ENCODE data around the gene CHTF18.
A peak's percentile ranks its signal among the peaks of the same experiment; 100 is the strongest.
"Not testable (repeated sequence)": the region's sequence is repeated elsewhere in the genome, so short reads cannot be mapped to it uniquely, and the experiment has no call there.

CHTF18 gene

DNA sequence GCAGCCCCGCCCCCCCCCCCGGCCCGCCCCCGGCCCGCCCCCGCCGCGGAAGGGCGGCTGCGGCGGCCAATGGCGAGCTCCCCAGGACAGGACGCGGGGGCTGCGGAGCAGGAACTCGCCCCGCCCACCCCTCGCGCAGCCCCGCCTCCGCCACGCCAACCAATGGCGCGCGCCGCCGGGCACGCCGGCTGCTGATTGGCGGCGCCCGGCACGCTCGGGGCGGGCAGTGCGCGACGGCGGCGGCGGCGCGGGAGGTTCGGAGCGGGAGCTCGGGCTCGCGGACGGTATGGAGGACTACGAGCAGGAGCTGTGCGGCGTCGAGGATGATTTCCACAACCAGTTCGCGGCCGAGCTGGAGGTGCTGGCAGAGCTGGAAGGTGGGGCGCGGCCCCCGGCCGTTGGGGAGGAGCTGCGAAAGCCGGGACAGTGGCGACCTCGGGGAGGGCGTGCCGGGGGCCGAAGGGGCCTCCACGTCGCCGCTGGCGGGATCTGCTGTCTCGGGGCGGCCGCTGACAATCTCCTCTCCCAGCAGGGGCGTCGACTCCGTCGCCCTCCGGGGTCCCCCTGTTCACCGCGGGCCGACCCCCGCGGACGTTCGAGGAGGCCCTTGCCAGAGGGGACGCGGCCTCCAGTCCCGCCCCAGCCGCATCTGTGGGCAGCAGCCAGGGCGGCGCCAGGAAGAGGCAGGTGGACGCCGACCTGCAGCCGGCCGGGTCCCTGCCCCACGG is at the start of gene CHTF18:
TSS of gene CHTF18 (plus strand) at position 222 of the 728 bp plus-strand sequence. CDS start at position 287, 65 bp downstream.
- DNase-seq, result peak; percentile 70

DNA sequence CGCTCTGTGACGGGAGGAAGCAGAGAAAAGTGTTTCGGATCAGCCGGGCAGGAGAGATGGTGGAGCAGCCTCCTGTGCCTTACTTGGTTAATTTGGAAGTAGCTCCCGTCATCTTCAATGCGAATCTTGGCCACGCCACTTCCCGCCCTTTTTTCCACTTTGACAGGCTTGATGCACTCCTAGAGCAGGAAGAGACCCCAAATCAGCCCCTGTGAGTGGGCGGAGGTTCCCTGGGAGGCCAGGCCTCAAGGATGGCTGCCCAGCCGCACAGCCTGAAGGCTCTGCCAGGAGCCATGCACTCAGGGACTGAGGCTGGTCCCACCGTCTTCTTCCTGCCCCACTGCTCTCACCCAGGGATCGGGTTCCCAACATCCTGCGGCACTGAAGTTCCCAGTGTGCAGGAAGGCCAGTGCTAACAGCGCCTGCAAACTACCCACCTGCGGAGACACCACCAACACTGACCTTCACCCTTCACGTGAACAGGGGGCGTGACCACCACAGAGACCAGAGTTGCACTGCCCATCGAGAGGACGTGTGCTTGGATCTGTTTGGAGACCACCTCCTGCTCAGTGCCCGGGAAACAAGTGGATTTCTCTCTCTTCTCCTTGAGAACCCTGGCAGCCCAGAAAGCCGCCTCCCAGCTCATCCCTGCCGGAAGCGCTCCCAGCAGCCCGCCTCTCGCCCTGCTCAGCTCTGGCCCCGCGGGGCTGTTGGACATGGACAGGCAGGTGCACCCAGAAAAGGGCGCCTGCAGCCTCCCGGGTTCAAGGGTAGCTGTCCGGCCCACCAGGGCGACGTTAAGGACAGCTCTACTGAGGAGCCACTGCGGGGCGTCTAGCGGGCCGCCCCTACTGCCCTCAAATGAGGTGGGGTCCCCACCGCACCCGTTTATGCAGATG is 48.6 kb upstream of the CHTF18 start:
- no peak for DNase-seq

DNA sequence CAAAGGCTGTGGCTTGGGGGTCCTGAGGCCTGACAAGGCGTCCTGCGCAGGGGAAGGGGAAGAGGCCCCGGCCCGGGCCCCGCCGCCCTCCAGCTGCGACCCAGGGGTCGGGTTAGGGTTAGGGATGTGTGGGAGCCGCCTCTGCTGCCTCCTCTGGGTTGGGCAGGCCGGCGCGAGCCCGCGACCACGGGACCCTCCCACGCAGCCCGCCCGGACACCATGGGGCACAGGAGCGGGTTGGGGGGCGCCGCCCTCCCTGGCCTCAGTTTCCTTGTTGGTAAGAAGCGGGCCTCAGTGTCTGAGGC is 48.0 kb upstream of the CHTF18 start:
- no peak for DNase-seq

DNA sequence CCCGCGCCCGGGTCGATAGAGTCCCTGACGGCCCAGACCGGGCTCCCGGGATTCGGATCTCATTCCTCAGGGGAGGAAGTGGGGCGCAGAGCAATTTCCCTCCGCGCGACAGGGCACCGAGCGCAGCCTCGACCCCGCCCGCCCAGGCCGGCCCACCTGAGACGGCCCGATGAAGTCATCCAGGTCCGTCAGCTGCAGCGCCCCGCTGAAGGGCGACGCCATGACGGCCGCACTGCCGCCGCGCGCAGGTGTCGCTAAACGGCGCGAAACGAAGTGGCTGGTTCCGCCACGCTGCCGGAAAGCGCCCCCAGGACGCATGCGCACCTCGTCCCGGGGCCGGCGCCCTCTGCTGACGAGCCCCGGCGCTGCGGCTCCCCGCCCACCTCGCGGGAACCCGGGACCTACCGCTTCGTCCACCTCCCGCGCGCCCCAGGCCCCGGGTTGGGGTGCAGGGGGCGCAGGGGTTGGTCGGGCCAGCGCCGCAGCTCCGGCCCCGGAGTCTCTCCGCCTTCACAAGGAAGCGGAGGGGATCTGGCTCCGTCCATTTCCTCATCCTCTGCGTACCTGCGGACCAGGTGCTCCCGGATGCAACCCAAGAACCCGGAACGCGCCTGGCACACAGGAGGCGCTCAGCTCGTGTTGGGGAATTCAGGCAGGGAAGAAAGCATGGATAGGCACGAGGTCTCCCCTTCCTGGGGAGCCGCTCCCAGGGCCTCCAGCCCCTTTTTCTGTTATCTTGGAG is 47.5 kb upstream of the CHTF18 start, which contains the start of gene CIAO3:
TSS of gene CIAO3 (minus strand) at position 234 of the 742 bp plus-strand sequence. CDS start at position 222, 12 bp downstream.
- peak; percentile 53 for DNase-seq

DNA sequence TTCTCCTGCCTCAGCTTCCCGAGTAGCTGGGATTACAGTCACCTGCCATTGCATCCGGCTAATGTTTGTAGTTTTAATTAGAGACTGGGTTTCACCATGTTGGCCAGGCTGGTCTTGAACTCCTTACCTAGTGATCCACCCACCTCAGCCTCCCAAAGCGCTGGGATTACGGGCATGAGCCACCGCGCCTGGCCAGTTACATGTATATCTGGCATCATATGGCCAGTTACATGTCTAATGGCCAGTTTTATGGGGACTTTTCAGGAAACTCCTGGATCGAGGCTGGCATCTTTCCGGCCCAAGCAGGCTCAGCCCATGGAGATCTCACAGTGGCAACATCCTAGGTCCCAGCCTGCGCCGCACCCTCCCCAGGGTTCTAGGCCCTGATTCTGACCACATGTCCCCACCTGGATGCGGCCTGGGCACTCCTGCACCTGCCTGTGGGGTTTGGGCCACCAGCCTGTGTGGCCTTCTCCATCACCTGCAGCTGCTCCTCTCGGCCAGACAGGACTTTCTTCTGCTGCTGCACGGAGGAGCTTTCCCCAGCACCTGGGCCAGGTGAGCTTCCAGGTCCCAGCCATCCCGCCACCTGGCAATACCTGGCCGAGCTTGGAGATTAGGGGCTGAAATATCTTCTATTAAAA is 46.3 kb upstream of the CHTF18 start:
- DNase-seq, result no peak

DNA sequence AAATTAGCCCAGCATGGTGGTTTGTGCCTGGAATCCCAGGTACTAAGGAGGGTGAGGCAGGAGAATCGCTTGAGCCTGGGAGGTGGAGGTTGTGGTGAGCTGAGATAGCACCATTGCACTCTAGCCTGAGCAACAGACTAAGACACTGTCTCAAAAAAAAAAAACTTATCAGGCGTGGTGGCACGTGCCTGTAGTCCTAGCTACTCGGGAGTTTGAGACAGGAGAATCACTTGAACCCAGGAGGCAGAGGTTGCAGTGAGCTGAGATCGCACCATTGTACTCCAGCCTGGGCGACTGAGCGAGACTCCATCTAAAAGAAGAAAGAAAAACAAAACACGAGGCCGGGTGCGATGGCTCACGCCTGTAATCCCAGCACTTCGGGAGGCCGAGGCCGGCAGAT is 45.5 kb upstream of the CHTF18 start:
- DNase-seq, result not testable (repeated sequence)

DNA sequence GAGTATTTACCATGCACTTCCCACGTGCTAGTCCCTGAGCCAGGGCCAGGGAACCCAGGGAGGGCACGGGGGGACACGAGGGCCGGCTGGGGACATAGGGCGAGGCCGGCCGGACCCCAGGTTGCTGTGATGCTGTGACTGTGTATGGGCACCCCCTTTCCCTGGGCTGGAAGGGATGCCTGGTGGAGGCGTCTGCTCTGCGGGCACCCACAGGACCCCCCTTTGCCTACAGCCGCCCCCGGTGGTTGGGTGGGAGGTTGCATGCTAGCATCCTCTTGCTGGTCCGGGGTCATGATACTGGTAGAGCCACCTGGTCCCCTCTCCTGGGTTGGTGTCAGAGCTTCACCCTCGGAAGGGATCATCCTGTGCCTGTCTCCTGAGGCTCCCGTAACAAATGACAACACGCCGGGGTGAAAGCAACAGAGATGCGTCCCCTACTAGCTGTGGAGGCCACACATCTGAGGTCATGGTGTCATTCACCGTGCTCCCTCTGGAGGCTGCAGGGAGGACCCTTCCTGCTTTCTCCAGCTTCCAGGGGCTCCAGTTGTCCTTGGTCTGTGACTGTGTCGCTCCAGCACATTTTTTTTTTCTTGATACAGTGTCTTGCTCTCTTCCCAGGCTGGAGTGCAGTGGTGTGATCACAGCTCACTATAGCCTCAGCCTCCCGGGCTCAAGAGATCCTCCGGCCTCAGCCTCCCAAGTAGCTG is 44.5 kb upstream of the CHTF18 start:
- no peak for DNase-seq

DNA sequence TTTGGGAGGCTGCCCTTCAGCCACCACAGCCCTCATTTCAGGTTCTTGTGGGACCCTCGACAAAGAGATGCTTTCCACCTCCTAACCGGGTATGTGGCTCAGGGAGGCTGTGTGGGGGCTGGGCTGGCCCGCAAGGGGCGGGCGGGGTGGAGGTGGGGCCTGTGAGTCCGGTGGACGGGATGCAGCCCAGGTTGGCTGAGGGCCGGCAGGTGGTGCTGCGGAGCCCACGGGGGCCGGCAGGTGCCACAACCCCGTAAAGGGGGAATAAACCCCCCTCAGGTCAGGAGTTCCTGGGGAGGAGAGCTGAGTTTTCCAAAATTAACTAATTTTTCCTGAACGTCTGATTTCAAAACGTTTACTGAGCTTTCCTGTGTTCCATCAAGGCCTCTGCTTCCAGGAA is 42.7 kb upstream of the CHTF18 start:
- no peak for DNase-seq

DNA sequence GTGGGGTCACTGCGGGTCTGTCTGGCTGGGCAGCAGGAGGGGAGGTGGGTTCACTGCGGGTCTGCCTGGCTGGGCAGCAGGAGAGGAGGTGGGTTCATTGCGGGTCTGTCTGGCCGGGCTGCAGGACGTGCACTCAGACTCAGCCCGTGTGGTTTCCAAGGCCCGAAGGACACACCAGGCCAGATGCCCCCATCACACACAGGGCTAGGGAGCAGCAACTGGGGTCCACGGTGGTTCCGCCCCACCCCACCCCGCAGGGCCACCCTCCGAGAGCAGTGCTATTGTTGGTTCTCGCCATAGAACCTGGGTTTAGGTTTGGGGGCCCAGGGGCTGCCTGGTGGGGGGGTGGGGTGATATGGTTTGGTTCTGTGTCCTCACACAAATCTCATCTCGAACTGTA is 41.8 kb upstream of the CHTF18 start:
- DNase-seq, result no peak

DNA sequence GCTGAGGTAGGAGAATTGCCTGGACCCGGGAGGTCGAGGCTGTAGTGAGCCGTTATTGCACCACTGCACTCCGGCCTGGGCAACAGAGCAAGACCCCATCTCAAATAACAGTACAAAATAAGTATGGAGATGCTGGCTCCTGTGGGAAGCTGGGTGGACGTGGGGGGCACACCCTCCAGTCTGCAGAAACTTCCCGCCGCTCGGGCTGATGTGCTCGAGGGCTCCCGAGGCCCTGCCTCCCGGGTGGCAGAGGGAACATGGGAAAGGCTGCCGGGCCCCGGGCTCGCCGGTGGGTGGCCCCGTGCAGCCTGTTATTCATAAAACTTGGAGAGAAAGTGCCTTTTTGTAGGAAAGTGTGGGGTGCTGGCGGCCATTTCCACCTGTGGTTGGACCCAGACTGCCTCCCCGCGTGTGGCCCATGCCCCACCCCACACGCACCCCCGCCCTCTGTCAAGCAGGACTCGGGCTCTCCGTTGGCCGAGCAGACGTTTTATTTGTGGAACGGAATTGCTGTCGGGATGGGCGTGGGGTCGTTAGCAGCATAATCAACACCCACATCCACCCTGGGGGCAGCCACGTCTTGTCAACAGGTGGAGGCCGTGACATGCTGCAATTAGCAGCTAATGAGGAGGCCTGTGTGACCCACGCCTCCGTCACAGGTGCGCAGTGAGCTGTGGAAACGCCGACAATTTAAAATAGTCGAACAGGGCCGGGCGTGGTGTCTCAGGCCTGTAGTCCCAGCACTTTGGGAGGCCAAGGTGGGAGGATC is 40.3 kb upstream of the CHTF18 start:
- DNase-seq, result no peak

DNA sequence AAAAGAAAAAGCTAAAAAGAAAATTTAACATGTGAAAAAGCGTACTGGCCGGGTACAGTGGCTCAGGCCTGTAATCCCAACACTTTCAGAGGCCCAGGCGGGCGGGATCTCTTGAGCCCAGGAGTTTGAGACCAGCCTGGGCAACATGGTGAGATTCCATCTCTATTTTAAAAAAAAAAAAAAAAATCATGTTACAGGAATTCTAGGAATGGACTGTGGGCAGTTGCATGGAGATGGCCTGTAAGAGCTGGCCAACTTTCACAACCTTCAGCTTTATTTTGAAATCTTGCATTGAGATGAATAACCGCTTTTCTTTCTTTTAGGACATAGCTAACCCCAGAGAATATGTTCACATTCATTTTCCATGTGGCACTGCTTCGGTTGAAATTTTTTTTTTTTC is 39.4 kb upstream of the CHTF18 start:
- DNase-seq, result no peak

DNA sequence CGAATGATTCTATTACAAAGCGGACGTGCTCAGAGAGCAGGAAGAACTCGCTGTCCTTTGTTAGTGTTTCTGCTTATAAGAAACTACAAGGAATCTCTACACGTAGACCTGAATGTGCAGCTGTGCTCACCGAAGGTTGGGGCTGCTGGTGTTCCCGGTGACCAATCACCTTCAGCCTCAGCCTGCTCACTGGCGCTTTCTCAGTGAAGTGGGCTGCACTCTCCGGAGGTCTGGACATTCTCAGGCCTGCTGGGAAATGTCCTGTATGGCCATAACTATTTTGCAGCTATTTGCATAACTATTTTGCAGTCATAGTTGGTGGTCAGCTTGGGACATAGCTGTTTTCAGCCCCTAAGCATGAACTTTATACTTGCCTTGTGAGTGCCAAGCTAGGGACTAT is 37.9 kb upstream of the CHTF18 start:
- DNase-seq, result no peak

DNA sequence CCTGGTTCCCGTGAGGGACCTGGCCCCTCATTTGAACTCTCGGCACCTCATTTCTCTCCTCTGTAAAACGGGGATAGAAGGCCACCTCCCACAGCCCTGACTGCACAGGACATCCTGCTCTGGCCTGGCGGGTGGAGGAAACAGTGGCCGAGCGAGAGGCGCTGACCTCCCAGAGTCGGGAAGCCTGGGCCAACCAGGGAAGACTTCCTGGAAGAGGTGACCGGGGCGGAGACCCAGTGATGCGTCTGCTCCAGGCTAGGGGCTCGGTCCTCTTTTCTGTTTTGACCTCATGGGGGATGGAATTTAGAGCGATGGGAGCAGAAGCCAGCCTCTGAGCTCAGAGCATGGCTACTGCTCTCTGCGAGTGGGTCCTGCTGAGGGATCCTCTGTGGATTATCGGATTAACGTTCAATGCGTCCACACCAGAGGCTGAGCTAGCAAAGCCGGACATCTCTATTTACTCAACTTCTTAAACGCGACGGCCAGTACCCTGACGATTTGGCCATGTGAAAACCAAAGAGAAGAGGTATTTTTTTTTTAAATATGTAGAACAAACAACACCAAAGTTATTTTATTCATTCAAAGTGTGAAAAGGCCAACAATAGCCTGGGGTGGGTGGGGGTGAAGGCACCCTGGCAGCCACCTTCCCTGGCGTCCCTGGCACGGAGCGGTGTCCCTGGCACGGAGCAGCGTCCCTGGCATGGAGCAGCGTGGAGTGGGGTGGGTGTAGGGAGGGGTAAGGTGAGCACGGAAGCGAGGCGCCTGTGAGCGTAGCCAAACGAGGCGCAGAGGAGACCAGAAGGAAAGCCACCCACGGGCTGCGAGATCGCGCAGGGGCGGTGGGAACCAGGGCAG is 37.0 kb upstream of the CHTF18 start:
- no peak for DNase-seq

DNA sequence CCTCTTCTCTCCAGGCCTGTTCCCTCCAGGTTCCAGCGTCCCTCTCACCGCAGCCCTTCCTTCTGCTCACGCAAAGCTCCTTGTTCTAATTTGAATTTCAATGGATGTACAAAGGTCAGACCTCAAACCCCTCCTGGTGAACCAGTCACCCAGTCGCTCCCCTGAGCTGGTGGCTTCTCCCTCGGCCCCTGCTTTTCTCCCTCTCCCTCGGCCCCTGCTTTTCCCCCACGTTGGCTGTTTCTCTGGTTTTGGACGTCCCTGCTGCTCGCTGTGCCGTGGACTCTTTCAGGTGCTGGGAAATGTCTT is 36.5 kb upstream of the CHTF18 start:
- DNase-seq, result no peak

DNA sequence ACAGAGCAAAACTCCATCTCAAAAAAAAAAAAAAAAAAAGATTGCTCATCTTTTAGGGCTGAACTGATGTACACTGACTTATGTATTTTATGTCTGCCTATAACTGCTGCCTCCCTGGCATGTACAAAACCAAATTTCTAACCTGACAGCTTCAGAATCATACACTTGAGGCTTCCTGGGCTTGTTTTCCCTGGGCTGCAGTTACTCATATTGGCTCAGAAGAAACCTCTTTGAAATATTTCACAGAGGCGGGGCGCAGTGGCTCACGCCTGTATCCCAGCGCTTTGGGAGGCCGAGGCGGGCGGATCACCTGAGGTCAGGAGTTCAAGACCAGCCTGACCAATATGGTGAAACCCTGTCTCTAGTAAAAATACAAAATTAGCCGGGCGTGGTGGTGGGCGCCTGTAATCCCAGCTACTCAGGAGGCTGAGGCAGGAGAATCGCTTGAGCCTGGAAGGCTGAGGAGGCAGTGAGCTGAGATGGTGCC is 34.3 kb upstream of the CHTF18 start:
- DNase-seq, result not testable (repeated sequence)

DNA sequence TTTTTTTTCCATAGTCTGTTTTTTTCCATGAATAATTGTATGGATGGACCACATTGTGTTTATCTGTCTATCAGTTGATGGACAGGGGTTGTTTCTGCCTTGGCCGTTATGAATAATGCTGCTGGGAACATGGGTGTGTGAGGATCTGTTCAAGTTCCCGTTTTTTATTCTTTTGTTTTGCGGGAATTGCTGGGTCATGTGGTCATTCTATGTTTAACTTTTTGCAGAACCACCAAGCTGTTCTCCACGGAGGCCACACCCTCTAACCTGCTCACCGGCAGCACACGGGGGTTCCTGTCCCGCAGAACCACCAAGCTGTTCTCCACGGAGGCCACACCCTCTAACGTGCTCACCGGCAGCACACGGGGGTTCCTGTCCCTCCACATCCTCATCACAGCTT is 33.8 kb upstream of the CHTF18 start:
- no peak for DNase-seq

DNA sequence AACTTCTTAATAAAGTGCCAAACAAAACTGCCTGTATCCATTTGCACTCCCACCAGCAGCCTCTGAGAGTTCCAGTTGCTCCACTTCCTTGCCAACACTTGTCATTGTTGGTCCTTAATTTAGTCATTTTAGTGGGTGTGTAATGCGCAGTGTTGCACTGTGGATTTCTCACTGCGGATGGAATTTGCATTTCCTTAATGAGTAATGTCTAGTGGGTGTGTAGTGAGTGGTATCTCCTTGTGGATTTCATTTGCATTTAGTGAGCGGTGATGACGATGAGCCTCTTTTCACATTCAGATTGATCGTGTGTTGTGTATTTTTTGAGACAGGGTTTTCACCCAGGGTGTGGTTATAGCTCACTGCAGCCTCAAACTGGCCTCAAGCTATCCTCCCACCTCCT is 32.0 kb upstream of the CHTF18 start:
- no peak for DNase-seq

DNA sequence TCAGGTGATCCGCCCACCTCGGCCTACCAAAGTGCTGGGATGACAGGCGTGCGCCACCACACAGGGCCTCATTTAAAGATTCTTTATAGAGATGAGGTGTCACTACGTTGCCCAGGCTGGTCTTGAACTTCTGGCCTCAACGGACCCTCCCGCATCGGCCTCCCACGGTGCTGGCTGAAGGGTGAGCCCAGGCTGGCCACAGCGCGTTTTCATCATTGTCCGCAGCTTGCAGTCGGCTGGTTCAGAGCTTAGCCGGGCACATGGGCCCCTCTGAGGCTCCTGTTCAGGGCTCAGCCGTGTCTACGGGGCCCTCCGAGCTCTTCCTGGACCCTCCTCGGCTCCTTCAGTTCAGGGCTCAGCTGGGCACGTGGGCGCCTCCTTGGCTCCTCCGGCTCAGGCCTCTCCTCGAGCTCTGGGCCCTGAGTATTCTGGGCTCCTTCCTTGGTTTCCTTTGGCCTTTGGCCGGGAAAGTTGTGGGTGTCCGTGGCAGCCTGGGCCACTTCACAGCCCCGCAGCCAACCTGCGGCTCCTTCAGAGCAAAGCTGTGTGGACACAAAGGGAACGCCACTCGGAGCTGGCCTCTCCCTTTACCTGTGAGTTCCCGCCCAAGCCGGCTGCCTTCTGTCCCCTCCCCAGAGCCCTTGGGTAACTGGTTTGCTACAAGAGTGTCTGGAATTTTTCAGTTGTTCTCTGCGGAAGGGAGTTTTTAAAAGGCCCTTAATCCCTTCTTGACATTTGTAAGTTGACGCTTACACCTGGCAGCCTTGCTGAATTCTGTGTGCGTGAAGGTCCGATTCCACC is 29.1 kb upstream of the CHTF18 start:
- DNase-seq, result no peak

DNA sequence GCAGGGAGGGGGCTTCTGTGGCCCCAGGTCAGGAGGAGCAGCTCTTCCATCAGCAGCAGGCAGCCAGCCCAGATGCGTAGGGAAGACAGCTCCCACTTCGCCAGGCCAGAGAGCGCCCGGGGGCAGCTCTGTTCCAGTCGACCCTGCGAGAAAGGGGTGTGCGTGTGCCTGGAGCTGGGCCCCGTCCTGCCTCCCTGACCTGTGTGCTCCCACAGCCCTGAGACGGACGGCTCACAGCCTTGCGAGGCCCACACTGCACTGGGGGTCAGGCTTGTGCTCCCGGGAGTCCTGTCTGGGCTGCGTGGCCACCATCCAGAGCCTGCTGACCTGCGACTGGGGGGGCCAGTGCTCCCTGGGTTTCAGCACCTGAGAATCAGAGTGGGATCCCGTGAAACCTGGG is 28.4 kb upstream of the CHTF18 start:
- DNase-seq, result no peak
